Measurements from ENCODE around the gene PRRX2. TPM values are rescaled to one million over a fixed set of nuclear protein-coding genes. Genes with fewer than 3 reads are reported as not detected.
"Not testable (repeated sequence)": the region's sequence is repeated elsewhere in the genome, so short reads cannot be mapped to it uniquely, and the experiment has no call there.

The PRRX2 gene
- total and polyA plus RNA-seq, 2 of the 13 experiments (the other 11 are each of a cell fraction or from before 2014, with no cell fraction given): 0.05 TPM; not detected in 1

DNA sequence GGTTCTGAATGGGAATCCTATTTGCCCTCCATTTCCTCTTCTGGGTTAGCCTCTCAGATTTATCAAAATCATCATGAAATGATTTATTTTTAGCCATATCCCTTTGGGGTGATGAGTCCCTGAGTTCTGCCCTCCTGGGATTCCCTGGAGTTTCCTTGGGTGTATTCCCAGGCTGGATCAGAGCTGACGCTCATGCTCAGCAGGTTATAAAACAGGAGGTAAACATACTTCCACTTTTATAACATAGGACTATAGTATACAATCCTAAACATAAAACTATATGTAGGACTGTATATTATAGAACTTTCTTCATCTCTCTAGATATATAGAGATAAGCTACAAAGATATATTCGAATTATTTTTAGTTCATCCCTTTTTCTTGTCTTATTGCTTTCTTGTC, 4.4 kb upstream of the PRRX2 start:
- no peaks in the 10 kb centered on the region for H4K20me1 ChIP-seq (ENCODE audit: insufficient read depth, low read length)
- H3K9ac ChIP-seq (ENCODE audit: insufficient read depth, low read depth, low read length): no peak overlapping the region
- ChIA-PET POLR2A (no interaction called here), CTCF (ENCODE audit: low intra/inter-chr PET ratio, low total read pairs) (no interaction called here)
- H2AFZ ChIP-seq (ENCODE audit: low read length): no peak overlapping the region
- WGBS (ENCODE audit: low lambda C conversion rate): 19% methylated on average over 2 of the region's 2 CpGs
- no peak overlapping the region for H3K4me2 ChIP-seq (ENCODE audit: low read depth, low read length)
- H3K36me3 ChIP-seq (replicated peaks in 1 of 2; ENCODE audit: control insufficient read depth in 1 of 2, insufficient read depth in 2 of 2, low read length in 2 of 2): no peaks in the 10 kb centered on the region
- intact Hi-C loops (cut with micrococcal nuclease; ENCODE audit: unreplicated experiment) (no loop called here), in situ Hi-C loops (cut with HindIII; ENCODE audit: extremely low pct_ligation_motif_present, low pct_unique_long_range_greater_than_20kb) (no loop called here)
- no TSS peak for BruUV-seq (replicated peaks)
- no peaks in the 10 kb centered on the region for H3K9me3 ChIP-seq (ENCODE audit: low read length)
- DNase-seq (ENCODE audit: low spot score): no peak
- H3K79me2 ChIP-seq (ENCODE audit: insufficient read depth, low read length): no peaks in the 10 kb centered on the region
- no peak for TF ChIP-seq ZMYM3 (CRISPR knock-in tag; IDR thresholded peaks at IDR 0.05)
- TF ChIP-seq, protein P1, sequence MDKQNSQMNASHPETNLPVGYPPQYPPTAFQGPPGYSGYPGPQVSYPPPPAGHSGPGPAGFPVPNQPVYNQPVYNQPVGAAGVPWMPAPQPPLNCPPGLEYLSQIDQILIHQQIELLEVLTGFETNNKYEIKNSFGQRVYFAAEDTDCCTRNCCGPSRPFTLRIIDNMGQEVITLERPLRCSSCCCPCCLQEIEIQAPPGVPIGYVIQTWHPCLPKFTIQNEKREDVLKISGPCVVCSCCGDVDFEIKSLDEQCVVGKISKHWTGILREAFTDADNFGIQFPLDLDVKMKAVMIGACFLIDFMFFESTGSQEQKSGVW (CRISPR knock-in tag; IDR thresholded peaks at IDR 0.05; ENCODE audit: borderline replicate concordance): no peak
- TF ChIP-seq, protein P2, sequence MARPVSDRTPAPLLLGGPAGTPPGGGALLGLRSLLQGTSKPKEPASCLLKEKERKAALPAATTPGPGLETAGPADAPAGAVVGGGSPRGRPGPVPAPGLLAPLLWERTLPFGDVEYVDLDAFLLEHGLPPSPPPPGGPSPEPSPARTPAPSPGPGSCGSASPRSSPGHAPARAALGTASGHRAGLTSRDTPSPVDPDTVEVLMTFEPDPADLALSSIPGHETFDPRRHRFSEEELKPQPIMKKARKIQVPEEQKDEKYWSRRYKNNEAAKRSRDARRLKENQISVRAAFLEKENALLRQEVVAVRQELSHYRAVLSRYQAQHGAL (CRISPR knock-in tag; IDR thresholded peaks at IDR 0.05; ENCODE audit: not compliant biosample characterization): no peak
- TF ChIP-seq RFXANK (CRISPR knock-in tag; IDR thresholded peaks at IDR 0.05): no peak
- no peak for TF ChIP-seq IKZF1 (IDR thresholded peaks at IDR 0.05)
- TF ChIP-seq POGZ (CRISPR knock-in tag; IDR thresholded peaks at IDR 0.05): no peak
- no peak for TF ChIP-seq ZNF335 (CRISPR knock-in tag; IDR thresholded peaks at IDR 0.05)
- TF ChIP-seq ZEB1 (IDR thresholded peaks at IDR 0.05; ENCODE audit: insufficient replicate concordance, low read depth): no peak
- TF ChIP-seq, protein P3, sequence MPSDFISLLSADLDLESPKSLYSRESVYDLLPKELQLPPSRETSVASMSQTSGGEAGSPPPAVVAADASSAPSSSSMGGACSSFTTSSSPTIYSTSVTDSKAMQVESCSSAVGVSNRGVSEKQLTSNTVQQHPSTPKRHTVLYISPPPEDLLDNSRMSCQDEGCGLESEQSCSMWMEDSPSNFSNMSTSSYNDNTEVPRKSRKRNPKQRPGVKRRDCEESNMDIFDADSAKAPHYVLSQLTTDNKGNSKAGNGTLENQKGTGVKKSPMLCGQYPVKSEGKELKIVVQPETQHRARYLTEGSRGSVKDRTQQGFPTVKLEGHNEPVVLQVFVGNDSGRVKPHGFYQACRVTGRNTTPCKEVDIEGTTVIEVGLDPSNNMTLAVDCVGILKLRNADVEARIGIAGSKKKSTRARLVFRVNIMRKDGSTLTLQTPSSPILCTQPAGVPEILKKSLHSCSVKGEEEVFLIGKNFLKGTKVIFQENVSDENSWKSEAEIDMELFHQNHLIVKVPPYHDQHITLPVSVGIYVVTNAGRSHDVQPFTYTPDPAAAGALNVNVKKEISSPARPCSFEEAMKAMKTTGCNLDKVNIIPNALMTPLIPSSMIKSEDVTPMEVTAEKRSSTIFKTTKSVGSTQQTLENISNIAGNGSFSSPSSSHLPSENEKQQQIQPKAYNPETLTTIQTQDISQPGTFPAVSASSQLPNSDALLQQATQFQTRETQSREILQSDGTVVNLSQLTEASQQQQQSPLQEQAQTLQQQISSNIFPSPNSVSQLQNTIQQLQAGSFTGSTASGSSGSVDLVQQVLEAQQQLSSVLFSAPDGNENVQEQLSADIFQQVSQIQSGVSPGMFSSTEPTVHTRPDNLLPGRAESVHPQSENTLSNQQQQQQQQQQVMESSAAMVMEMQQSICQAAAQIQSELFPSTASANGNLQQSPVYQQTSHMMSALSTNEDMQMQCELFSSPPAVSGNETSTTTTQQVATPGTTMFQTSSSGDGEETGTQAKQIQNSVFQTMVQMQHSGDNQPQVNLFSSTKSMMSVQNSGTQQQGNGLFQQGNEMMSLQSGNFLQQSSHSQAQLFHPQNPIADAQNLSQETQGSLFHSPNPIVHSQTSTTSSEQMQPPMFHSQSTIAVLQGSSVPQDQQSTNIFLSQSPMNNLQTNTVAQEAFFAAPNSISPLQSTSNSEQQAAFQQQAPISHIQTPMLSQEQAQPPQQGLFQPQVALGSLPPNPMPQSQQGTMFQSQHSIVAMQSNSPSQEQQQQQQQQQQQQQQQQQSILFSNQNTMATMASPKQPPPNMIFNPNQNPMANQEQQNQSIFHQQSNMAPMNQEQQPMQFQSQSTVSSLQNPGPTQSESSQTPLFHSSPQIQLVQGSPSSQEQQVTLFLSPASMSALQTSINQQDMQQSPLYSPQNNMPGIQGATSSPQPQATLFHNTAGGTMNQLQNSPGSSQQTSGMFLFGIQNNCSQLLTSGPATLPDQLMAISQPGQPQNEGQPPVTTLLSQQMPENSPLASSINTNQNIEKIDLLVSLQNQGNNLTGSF (CRISPR knock-in tag; IDR thresholded peaks at IDR 0.05): no peak
- no peak for ATAC-seq
- peaks cover 7% of the 10 kb centered on the region for H3K4me1 ChIP-seq (ENCODE audit: insufficient read depth, low read length)
- no peak for FAIRE-seq
- H3K4me3 ChIP-seq (replicated peaks in 1 of 3; ENCODE audit: insufficient read depth in 1 of 3, low read depth in 2 of 3, low read length in 3 of 3): no peak overlapping the region
- no peak overlapping the region for H3K27ac ChIP-seq (ENCODE audit: extremely low read length, insufficient read depth, low read length)
- peaks cover 7 to 32% of the 10 kb centered on the region in 2 experiments; a peak in 4 of 5 replicates for H3K27me3 ChIP-seq (ENCODE audit: control insufficient read depth in 1 of 2, insufficient read depth in 2 of 2, low read length in 2 of 2)

DNA sequence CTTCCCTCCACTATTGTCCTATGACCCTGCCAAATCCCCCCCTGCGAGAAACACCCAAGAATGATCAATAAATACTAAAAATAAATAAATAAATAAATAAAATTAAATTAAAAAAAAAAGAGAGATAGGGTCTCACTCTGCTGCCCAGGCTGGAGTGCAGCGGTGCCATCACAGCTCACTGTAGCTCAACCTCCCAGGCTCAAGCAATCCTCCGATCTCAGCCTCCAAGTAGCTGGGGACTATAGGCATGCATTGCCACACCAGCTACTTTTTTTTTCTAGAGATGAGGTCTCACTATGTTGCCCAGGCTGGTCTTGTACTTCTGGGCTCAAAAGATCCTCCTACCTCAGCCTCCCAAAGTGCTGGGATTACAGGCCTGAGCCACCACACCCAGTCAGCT, 3.2 kb upstream of the PRRX2 start:
- H3K79me2 ChIP-seq (ENCODE audit: insufficient read depth, low read length); POLR2A ChIA-PET; H3K36me3 ChIP-seq (replicated peaks in 1 of 2; ENCODE audit: control insufficient read depth in 1 of 2, insufficient read depth in 2 of 2, low read length in 2 of 2); H3K4me3 ChIP-seq (replicated peaks in 1 of 3; ENCODE audit: insufficient read depth in 1 of 3, low read depth in 2 of 3, low read length in 3 of 3); FAIRE-seq; ATAC-seq; H4K20me1 ChIP-seq (ENCODE audit: insufficient read depth, low read length); H3K27ac ChIP-seq (ENCODE audit: extremely low read length, insufficient read depth, low read length); intact Hi-C loops (cut with micrococcal nuclease; ENCODE audit: unreplicated experiment); H3K9me3 ChIP-seq (ENCODE audit: low read length); H3K4me1 ChIP-seq (ENCODE audit: insufficient read depth, low read length); in situ Hi-C loops (cut with HindIII; ENCODE audit: extremely low pct_ligation_motif_present, low pct_unique_long_range_greater_than_20kb); H3K4me2 ChIP-seq (ENCODE audit: low read depth, low read length); H2AFZ ChIP-seq (ENCODE audit: low read length); DNase-seq (ENCODE audit: low spot score); BruUV-seq (replicated peaks); H3K9ac ChIP-seq (ENCODE audit: insufficient read depth, low read depth, low read length); CTCF ChIA-PET (ENCODE audit: low intra/inter-chr PET ratio, low total read pairs): not testable (repeated sequence)
- WGBS (ENCODE audit: low lambda C conversion rate): 33% methylated on average over 3 of the region's 3 CpGs
- peaks cover 9 to 31% of the 10 kb centered on the region in 2 experiments; a peak in 4 of 5 replicates for H3K27me3 ChIP-seq (ENCODE audit: control insufficient read depth in 1 of 2, insufficient read depth in 2 of 2, low read length in 2 of 2)

All from HepG2 (cell line).